Upper lobe of right lung (tissue), 1 donor: ENCODE results near the gene GPR87. TPM values are rescaled to one million over a fixed set of nuclear protein-coding genes. Genes with fewer than 3 reads are reported as not detected.

ENCODE experiments used
- ATAC-seq: fragments of 200-7000 bp; cut with Tn5 transposase; one replicate; pipeline ENCODE4 v1.9.1; 2020; ENCODE audit warnings: mild to moderate bottlenecking, moderate library complexity
- DNase-seq: peaks from one replicate; pipeline ENCODE4 v3.0.0-alpha.2; 2020
- H3K27ac ChIP-seq: fragments of 200-600 bp; one replicate; pipeline ENCODE4 v1.8.0; 2022
- H3K27me3 ChIP-seq: fragments of 200-600 bp; one replicate; pipeline ENCODE4 v1.8.0; 2022; ENCODE audit warnings: mild to moderate bottlenecking
- H3K36me3 ChIP-seq: fragments of 200-600 bp; one replicate; pipeline ENCODE4 v1.8.0; 2022
- H3K4me1 ChIP-seq: fragments of 200-600 bp; one replicate; pipeline ENCODE4 v1.8.0; 2022
- H3K4me3 ChIP-seq: fragments of 200-600 bp; one replicate; pipeline ENCODE4 v1.8.0; 2022; ENCODE audit warnings: mild to moderate bottlenecking
- H3K9me3 ChIP-seq: fragments of 200-600 bp; one replicate; pipeline ENCODE4 v1.8.0; 2022
- CTCF ChIP-seq: fragments of 200-600 bp; IDR thresholded peaks from one replicate; pipeline ENCODE4 v1.8.0; 2022; ENCODE audit warnings: antibody characterized with exemption
- intact Hi-C: fragments of 100-400 bp; cut with DNase I; formaldehyde crosslinking; loops from one replicate; pipeline ENCODE4 v1.11.0; 2022
- total RNA-seq: library from RNA; stranded (reverse); fragmentation: NEBNext Ultra II Directional; extraction: Animal tissue kit (Norgen Biotek cat#: 25700); gene quantifications from one replicate; pipeline ENCODE4 v1.2.1, GENCODE V29; 2021
- donor health status: DM: no; HTN: yes; CAD: no; lungs with severe emphysema.

Gene GPR87
- total RNA-seq, 1 donor from 2014 or later = 0.67 TPM

- no peak for DNase-seq
- intact Hi-C loops = no loop called here
- Histone ChIP-seq H3K27ac (no peak overlapping the region), H3K4me1 (peaks cover 4% of the 10 kb centered on the region), H3K27me3 (no peaks in the 10 kb centered on the region), H3K36me3 (no peaks in the 10 kb centered on the region), H3K4me3 (no peak overlapping the region), H3K9me3 (no peaks in the 10 kb centered on the region)
- no peak for TF ChIP-seq CTCF
- peak; percentile 75 for ATAC-seq
Measured at GRCh38 chr3:151322511-151322910, 5.9 kb upstream of the GPR87 start.

GRCh38 chr3:151321526-151321925 is 4.9 kb upstream of the GPR87 start:
- Histone ChIP-seq H3K36me3 (no peaks in the 10 kb centered on the region), H3K27me3 (no peaks in the 10 kb centered on the region), H3K4me3 (no peak overlapping the region), H3K27ac (no peak overlapping the region), H3K9me3 (no peaks in the 10 kb centered on the region), H3K4me1 (no peaks in the 10 kb centered on the region)
- no peak for TF ChIP-seq CTCF
- no peak for DNase-seq
- no peak for ATAC-seq
- intact Hi-C loops = no loop called here

GRCh38 chr3:151320131-151320530 is 3.5 kb upstream of the GPR87 start:
- no peak overlapping the region for H3K4me3 ChIP-seq
- H3K4me1 ChIP-seq = no peaks in the 10 kb centered on the region
- no peak for TF ChIP-seq CTCF
- no peak overlapping the region for H3K27ac ChIP-seq
- no peaks in the 10 kb centered on the region for H3K27me3 ChIP-seq
- no peaks in the 10 kb centered on the region for H3K9me3 ChIP-seq
- no peak for ATAC-seq
- intact Hi-C loops = no loop called here
- H3K36me3 ChIP-seq = no peaks in the 10 kb centered on the region
- DNase-seq = no peak

GRCh38 chr3:151319628-151320027 is 3.0 kb upstream of the GPR87 start:
- TF ChIP-seq CTCF = no peak
- intact Hi-C loops = no loop called here
- Histone ChIP-seq H3K27me3 (no peaks in the 10 kb centered on the region), H3K4me1 (no peaks in the 10 kb centered on the region), H3K9me3 (no peaks in the 10 kb centered on the region), H3K4me3 (no peak overlapping the region), H3K36me3 (no peaks in the 10 kb centered on the region), H3K27ac (no peak overlapping the region)
- ATAC-seq = no peak
- no peak for DNase-seq

- Histone ChIP-seq H3K4me3 (no peak overlapping the region), H3K9me3 (no peaks in the 10 kb centered on the region), H3K27ac (no peak overlapping the region), H3K27me3 (no peaks in the 10 kb centered on the region), H3K4me1 (no peaks in the 10 kb centered on the region), H3K36me3 (no peaks in the 10 kb centered on the region)
- ATAC-seq (peak; percentile 60), DNase-seq (no peak)
- intact Hi-C loops = no loop called here
- TF ChIP-seq CTCF = no peak
Measured at GRCh38 chr3:151318991-151319390, 2.4 kb upstream of the GPR87 start.

- Histone ChIP-seq H3K36me3 (no peaks in the 10 kb centered on the region), H3K27ac (no peak overlapping the region), H3K9me3 (no peaks in the 10 kb centered on the region), H3K4me3 (no peak overlapping the region), H3K27me3 (no peaks in the 10 kb centered on the region), H3K4me1 (no peaks in the 10 kb centered on the region)
- DNase-seq = no peak
- no peak for TF ChIP-seq CTCF
- intact Hi-C loops = no loop called here
- no peak for ATAC-seq
Measured at GRCh38 chr3:151318313-151318712, 1.7 kb upstream of the GPR87 start.
